DND-41 (cell line): ENCODE data around the gene DLG2.

Experiments
- ATAC-seq: fragments of 200-7000 bp; cut with Tn5 transposase; 3 replicates; pipeline ENCODE4 v1.9.1; 2021; ENCODE audit warnings: low read depth; ENCODE audit not compliant: insufficient read depth
- DNase-seq: peaks from one replicate; pipeline ENCODE4 v3.0.0-alpha.2; 2020
- H2AFZ ChIP-seq: 2 replicates; pipeline ENCODE4 v1.6.0; 2012; ENCODE audit warnings: low read depth, low read length
- H3K27ac ChIP-seq: 2 replicates; pipeline ENCODE4 v1.5.1; 2012; ENCODE audit warnings: low read length, inconsistent platforms
- H3K27me3 ChIP-seq: fragments of 200-600 bp; sonication (generic); 2 replicates; pipeline ENCODE4 v1.6.0; 2012; ENCODE audit warnings: low read length, mild to moderate bottlenecking, inconsistent platforms; ENCODE audit not compliant: insufficient read depth, poor library complexity
- H3K36me3 ChIP-seq: 2 replicates; pipeline ENCODE4 v1.5.1; 2012; ENCODE audit warnings: low read length, inconsistent platforms; ENCODE audit not compliant: insufficient read depth
- H3K4me1 ChIP-seq: 2 replicates; pipeline ENCODE4 v1.5.1; 2012; ENCODE audit warnings: mild to moderate bottlenecking, low read length; ENCODE audit not compliant: insufficient read depth
- H3K4me2 ChIP-seq: 2 replicates; pipeline ENCODE4 v1.6.0; 2012; ENCODE audit warnings: mild to moderate bottlenecking, moderate library complexity, low read length, inconsistent platforms; ENCODE audit not compliant: insufficient read depth
- H3K4me3 ChIP-seq, 2 experiments: fragments of 200-600 bp in 1 of 2; shearing (Covaris generic) in 1 of 2; 2 replicates each; pipeline ENCODE4 v1.5.1; 2012 to 2016; ENCODE audit warnings: inconsistent platforms in 2 of 2, low read length in 2 of 2, mild to moderate bottlenecking in 2 of 2, low read depth in 1 of 2, moderate library complexity in 1 of 2
- H3K79me2 ChIP-seq: 2 replicates; pipeline ENCODE4 v1.6.0; 2012; ENCODE audit warnings: low read length, inconsistent platforms; ENCODE audit not compliant: insufficient read depth
- H3K9ac ChIP-seq: 2 replicates; pipeline ENCODE4 v1.6.0; 2012; ENCODE audit warnings: low read depth, mild to moderate bottlenecking, inconsistent platforms, low read length, moderate library complexity
- H3K9me3 ChIP-seq: 2 replicates; pipeline ENCODE4 v1.5.1; 2012; ENCODE audit warnings: low read length, moderate library complexity, mild to moderate bottlenecking, inconsistent platforms; ENCODE audit not compliant: insufficient read depth, severe bottlenecking
- H4K20me1 ChIP-seq: 2 replicates; pipeline ENCODE4 v1.6.0; 2012; ENCODE audit warnings: low read length; ENCODE audit not compliant: insufficient read depth
- EZH2 ChIP-seq: IDR thresholded peaks from 3 replicates; pipeline ENCODE4 v1.6.1; 2012; ENCODE audit warnings: borderline replicate concordance, low read depth, mild to moderate bottlenecking, moderate library complexity, low read length, inconsistent platforms; ENCODE audit not compliant: severe bottlenecking
- TF ChIP-seq, protein P1 (sequence below): IDR thresholded peaks from 2 replicates; pipeline ENCODE4 v1.5.1; 2012; ENCODE audit warnings: borderline replicate concordance, low read length, moderate library complexity, mild to moderate bottlenecking; ENCODE audit not compliant: poor library complexity, severe bottlenecking; ENCODE audit errors: extremely low read depth

The DLG2 gene

DNA sequence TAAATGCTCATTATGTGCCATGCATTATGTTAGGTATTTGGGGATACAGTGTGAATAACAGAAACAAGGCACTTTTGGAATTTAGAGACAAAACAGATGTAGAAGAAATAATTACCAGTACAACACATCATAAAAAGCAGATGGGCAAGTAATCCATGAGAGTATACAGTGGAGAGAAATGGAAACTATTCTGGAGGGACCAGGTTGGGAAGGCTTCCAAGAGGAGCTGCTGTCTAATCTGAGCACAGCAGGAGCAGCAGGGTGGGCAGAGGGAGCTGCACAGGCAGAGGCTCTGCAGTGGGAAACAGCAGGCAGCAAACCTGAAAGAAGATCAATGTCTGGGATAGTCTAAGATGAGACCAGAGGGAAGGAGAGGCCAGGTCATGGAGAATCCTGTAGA lies 2072.3 kb downstream of the DLG2 start:
- H3K4me3 ChIP-seq, result no peak overlapping the region
- no peak overlapping the region for H3K9ac ChIP-seq
- no peak for ATAC-seq
- no peak overlapping the region for H3K4me2 ChIP-seq
- H2AFZ ChIP-seq, result no peak overlapping the region
- TF ChIP-seq EZH2, result no peak
- TF ChIP-seq, protein P1, sequence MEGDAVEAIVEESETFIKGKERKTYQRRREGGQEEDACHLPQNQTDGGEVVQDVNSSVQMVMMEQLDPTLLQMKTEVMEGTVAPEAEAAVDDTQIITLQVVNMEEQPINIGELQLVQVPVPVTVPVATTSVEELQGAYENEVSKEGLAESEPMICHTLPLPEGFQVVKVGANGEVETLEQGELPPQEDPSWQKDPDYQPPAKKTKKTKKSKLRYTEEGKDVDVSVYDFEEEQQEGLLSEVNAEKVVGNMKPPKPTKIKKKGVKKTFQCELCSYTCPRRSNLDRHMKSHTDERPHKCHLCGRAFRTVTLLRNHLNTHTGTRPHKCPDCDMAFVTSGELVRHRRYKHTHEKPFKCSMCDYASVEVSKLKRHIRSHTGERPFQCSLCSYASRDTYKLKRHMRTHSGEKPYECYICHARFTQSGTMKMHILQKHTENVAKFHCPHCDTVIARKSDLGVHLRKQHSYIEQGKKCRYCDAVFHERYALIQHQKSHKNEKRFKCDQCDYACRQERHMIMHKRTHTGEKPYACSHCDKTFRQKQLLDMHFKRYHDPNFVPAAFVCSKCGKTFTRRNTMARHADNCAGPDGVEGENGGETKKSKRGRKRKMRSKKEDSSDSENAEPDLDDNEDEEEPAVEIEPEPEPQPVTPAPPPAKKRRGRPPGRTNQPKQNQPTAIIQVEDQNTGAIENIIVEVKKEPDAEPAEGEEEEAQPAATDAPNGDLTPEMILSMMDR, result no peak
- H3K4me1 ChIP-seq, result no peaks in the 10 kb centered on the region
- no peaks in the 10 kb centered on the region for H3K79me2 ChIP-seq
- H4K20me1 ChIP-seq, result no peaks in the 10 kb centered on the region
- no peak overlapping the region for H3K27ac ChIP-seq
- H3K27me3 ChIP-seq, result no peaks in the 10 kb centered on the region
- H3K9me3 ChIP-seq, result no peaks in the 10 kb centered on the region
- no peak for DNase-seq
- H3K36me3 ChIP-seq, result no peaks in the 10 kb centered on the region

DNA sequence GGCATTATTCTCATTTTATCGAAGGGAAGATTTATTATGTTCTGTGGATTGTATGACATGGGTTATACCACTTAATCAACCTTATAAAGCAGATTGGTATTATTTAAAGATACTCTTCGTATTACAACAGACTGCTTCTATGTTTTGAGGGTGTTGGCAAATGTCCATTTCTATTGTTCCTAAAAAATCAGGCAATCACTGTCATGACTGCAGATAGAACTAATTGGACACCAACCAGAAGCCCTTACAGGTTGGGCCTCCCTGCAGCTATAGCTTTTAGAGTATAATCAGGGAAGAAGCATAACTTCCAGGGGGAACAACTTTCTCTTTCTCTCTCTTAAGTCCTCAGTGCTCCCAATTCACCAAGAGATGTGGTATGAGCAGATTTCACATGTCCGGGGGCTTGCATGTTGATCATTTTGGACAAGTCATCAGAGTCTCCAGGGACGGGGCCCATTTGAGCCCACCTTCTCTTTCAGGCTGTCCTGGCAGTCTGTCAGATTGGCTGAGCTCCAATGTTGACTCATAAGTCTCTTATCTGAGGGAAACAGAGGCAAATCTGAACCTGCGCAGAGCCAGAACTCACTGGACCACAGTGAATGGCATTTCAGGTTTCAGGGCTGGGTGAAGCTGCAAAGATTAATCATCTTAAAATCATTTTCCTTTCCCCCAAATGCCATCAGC lies 2077.0 kb downstream of the DLG2 start:
- H3K79me2 ChIP-seq, result no peaks in the 10 kb centered on the region
- H3K36me3 ChIP-seq, result no peaks in the 10 kb centered on the region
- no peaks in the 10 kb centered on the region for H3K4me1 ChIP-seq
- no peak overlapping the region for H3K9ac ChIP-seq
- no peak for DNase-seq
- H4K20me1 ChIP-seq, result no peaks in the 10 kb centered on the region
- H3K4me3 ChIP-seq, result no peak overlapping the region
- no peaks in the 10 kb centered on the region for H3K9me3 ChIP-seq
- TF ChIP-seq, protein P1, result no peak
- TF ChIP-seq EZH2, result no peak
- no peak overlapping the region for H3K27ac ChIP-seq
- H2AFZ ChIP-seq, result no peak overlapping the region
- no peak for ATAC-seq
- no peaks in the 10 kb centered on the region for H3K27me3 ChIP-seq
- H3K4me2 ChIP-seq, result no peak overlapping the region

DNA sequence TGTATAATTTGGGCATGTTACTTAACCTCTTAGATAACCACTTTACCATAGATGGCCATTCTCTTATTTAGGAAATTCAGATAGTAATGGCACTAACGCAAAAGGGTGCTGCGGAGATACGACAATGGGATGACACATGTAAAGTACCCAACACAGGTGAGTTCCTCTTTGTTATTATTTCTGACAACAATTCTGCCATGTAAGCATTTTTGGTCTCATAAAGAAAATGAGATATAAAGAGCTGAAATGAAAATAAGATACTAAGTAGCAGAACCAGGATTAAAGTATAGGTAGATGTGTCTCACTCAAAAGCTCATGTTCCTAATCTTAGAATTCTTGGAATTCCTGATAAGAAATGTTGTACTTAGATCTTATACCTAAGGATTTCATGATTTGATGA lies 2080.8 kb downstream of the DLG2 start:
- Histone ChIP-seq H3K36me3 (no peaks in the 10 kb centered on the region), H2AFZ (no peak overlapping the region), H3K27ac (no peak overlapping the region), H3K27me3 (no peaks in the 10 kb centered on the region), H3K4me1 (no peaks in the 10 kb centered on the region), H3K9ac (no peak overlapping the region), H3K4me3 (no peak overlapping the region), H3K4me2 (no peak overlapping the region), H3K79me2 (no peaks in the 10 kb centered on the region), H4K20me1 (no peaks in the 10 kb centered on the region), H3K9me3 (no peaks in the 10 kb centered on the region)
- DNase-seq (no peak), ATAC-seq (no peak)
- TF ChIP-seq, protein P1, result no peak
- no peak for TF ChIP-seq EZH2
